GM21367 (cell line): ENCODE results near the gene LRRC34.

Experiments
- ATAC-seq: cut with Tn5 transposase; IDR thresholded peaks from one replicate; pipeline ENCODE4 v1.9.1; 2021; ENCODE audit not compliant: unreplicated experiment

The LRRC34 gene

DNA sequence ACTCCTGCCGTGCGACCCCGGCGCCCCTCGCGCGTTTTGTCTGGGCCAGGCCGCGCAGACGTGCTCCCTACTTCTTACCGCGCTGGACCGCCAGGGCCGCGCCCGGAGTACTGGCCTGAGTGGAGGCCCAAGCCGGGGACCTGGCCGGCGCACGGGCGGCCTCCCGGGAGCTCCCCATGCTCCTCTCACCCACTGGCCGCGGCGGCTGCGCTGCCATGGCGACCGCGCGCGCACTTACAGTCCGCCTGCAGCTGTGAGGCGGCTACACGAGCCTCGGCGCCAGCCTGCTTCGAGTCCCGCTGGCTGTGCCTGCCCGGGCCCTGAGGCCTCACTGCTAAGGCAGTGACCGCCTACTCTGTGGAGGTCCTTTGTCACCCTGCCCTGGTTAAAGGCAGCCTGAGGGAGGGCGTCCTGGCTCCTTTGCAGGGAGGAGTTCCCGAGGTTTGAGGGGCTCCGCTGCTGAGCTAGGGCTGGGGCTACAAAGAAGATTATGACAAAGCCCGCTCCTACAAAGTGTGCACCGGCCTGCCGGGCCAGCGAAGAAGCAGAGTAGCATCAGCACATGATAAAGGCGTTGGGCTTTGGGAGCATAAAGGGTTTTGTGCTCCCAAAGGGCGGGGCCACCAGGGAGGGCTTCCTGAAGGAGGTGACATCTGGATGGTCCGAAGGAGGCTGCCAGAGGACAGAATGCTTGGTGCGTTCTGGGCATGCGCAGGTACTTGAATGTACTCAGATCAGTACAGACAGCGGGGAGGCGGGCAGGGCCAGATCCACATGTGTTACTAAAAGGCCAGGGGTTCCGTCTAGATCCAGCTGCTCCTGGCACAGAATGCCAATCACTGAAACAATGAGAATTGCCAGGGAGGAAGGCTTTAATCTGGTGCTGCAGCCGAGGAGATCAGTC is at the start of gene LRRC34, which contains the start of gene LRRIQ4:
Gene LRRC34 (minus strand): TSS at position 573 of the 904 bp plus-strand sequence. CDS start 356 bp downstream, at position 217.
Gene LRRIQ4 (plus strand): TSS at position 539 of the 904 bp plus-strand sequence. CDS start 9,052 bp downstream, outside the sequence.
- peak; percentile 60 for ATAC-seq

GRCh38 chr3:169861871-169862270 is 49.2 kb upstream of the LRRC34 start:
- no peak for ATAC-seq

GRCh38 chr3:169857811-169858210 is 45.1 kb upstream of the LRRC34 start:
- ATAC-seq, result no peak

DNA sequence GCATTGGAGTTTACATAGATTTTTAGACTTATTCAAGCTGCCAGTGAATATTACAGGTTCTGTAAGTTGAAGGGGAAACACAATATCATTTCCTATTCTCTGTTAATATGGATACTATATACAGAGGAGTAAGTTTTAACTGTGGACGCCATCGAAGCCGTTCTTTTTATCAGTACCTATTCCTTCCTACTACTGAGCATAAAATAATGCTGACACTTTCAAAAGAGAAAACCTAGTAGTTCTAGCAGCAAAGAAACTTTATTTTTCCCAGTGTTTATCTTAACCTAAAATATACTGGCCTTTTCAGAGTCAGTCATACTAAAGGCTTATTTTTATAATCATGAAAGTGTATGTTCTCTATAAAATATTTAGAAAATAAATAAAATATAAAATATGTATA is 42.8 kb upstream of the LRRC34 start:
- no peak for ATAC-seq

DNA sequence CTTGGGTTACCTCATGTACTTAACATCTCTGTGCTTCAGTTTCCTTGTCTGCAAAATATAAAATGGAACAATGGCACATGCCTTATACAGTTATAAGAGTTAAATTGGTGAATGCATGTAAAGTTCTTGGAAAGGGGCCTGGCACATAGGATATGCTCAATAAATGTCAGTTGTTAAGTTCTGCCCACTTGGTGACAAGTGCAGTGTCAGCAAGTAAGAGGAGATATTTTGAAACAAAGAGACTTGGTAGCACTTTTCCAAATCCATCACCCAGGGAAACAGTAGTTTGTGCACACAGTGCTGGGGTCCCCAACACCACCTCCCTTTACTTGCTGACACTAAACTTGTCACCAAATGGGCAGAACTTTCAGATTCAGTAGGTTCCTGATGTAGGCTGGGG is 37.9 kb upstream of the LRRC34 start:
- ATAC-seq, result no peak

GRCh38 chr3:169848741-169849140 is 36.0 kb upstream of the LRRC34 start:
- ATAC-seq, result no peak

DNA sequence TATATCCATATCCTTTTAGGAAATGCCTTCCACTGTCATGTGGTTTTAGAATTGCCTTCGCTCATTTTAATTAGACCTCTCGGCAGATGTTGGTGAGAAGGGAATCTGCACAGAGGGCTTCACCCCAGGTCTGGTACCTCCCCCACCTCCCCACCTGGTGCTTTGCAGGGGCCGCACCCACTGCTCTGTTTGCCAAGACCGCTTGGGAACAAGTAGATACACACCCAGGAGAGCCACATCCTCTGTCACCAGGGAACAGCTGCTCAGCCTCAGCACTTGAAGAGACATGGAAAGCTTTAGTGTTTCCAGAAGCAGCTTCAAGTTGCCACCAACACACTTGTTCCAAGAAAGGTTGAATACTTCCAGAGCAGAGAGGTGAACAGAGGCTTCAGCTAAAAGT is 35.2 kb upstream of the LRRC34 start:
- no peak for ATAC-seq

DNA sequence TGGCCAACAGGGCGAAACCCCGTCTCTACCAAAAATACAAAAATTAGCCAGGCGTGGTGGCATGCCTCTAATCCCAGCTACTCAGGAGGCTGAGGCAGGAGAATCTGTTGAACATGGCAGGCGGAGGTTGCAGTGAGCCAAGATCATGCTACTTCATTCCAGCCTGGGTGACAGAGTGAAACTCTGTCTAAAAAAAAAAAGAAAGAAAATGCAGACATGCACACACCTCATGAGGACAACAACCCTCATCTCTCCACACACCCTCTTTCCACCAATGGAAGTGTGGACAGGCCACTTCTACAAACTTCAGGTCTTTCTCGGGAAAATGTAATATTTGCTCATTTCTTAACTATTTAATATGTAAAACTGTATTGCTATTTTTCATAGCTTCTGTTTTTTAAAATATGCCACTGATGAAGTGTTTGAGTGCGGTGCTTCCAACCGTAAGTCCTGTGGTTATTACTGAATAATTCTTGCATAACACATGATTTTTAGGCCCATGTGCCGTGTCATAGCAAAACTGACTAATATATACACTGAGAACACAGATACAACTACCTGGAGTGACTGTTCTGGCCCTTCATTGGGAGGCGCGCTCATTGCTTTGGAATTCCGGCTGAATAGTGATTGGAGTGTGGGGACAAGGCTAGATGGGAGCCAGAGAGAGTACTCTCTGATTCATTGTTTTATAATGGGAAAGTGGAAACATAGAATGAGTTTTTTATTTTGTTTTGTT is 33.9 kb upstream of the LRRC34 start:
- peak; percentile 91 for ATAC-seq

- no peak for ATAC-seq
Observed at GRCh38 chr3:169842960-169843359, 30.3 kb upstream of the LRRC34 start.

GRCh38 chr3:169841171-169841570 is 28.5 kb upstream of the LRRC34 start:
- ATAC-seq, result peak; percentile 69

- no peak for ATAC-seq
Observed at GRCh38 chr3:169838511-169839030, 25.9 kb upstream of the LRRC34 start.

- ATAC-seq, result no peak
Observed at GRCh38 chr3:169836942-169837275, 24.2 kb upstream of the LRRC34 start.

DNA sequence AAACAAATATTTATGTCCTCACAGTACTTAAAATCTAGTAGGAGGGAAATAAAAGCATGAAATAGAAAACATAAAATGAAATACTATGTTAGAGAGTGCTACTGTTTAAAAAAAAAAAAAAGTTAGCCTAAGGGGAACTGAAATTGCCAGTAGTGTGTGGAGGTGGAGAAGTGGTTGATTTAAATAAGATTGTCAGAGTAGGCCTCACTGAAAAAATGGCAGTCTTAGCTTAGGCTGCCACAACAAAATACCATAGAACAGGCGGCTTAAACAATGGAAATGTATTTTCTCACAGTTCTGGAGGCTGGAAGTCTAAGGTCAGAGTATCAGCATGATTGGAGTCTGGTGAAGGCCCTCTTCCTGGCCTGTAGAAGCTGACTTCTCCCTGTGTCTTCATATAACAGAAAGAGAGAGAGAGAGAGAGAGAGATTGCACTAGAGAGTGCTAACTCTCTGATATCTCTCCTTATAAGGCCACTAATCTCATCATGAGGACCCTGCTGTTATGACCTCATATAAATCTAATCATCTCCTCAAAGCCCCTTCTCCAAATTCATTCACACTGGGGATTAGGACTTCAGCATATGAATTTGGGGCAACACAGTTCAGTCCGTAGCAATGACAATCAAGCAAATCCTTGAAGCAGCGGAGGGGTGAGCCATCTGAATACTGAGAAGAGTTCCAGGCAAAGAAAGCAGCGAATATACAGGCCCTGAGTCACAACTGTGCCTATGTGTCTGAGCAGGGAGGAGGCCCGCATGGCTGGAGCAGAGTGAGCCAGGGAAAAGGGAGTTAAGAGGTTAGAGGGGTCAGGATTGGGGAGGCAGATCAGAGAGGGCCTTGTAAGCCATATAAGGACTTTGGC is 23.6 kb upstream of the LRRC34 start:
- peak; percentile 79 for ATAC-seq

DNA sequence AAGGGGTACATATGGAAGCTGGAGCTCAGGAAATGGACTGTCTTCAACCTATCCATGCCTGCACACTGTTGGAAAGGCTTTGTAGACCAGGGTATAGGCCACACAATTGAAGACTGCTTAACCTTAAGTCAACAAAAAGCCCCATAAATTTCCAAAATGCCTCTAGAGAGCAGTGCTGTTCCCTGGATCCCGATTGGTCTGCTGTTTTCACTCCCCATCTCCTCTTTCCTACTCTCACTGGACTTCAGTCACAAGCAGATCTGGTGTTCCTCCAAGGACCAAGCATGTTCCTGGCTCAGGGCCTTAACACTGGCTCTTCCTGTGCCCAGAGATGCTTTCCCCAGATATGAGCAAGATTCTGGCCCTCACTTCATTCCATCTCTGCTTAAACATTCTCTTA is 22.8 kb upstream of the LRRC34 start:
- ATAC-seq, result no peak

DNA sequence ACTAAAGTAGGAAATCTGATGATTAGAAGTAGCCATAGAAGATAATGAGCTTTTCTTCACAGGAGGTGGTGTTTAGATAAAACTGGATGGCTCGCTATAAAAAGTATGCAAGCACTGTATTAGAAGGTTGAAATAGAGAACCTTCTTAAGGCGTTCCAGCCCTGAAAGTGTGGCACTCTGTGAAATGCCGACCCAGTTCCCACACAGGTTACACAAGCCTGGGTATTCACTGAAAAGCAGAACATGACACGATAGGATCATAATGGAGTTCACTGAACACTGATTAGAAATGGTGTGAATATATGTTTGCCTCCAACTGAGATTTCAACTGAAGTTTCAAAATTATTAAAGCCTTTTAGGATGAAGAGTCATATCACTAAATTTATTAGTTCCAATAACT is 15.0 kb upstream of the LRRC34 start:
- no peak for ATAC-seq

GRCh38 chr3:169825316-169825715 is 12.6 kb upstream of the LRRC34 start:
- no peak for ATAC-seq

GRCh38 chr3:169822983-169823382 is 10.3 kb upstream of the LRRC34 start:
- ATAC-seq, result no peak

- no peak for ATAC-seq
Observed at GRCh38 chr3:169822540-169822939, 9.8 kb upstream of the LRRC34 start.

- ATAC-seq, result no peak
Observed at GRCh38 chr3:169822091-169822490, 9.4 kb upstream of the LRRC34 start.

GRCh38 chr3:169818316-169818715 is 5.6 kb upstream of the LRRC34 start:
- ATAC-seq, result no peak

DNA sequence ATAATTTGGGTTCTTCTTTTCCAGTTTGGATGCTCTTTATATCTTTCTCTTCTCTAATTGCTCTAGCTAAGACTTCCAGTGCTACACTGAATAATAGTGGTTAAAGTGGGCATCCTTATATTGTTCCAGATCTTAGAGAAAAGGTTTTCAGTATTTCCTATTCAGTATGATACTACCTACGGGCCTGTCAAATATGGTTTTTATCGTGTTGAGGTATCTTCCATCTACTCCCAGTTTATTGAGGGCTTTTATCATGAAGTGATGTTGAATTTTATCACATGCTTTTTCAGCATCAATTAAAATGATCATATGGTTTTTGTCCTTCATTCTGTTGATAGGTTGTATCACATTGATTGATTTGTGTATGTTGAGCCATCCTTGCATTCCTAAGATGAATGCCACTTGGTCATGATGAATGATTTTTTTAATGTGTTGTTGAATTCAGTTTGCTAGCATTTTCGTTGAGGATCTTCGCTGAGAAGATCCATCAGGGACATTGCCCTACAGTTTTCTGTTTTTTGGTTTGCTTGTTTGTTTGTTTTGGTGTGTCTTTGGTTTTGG is 3.0 kb upstream of the LRRC34 start:
- no peak for ATAC-seq
